Immature natural killer cell (primary cell): Measurements from ENCODE around the gene MT1M. TPM values are rescaled to one million over a fixed set of nuclear protein-coding genes. Genes with fewer than 3 reads are reported as not detected.
"Not testable (repeated sequence)": the region's sequence is repeated elsewhere in the genome, so short reads cannot be mapped to it uniquely, and the experiment has no call there.

Experiments used
- DNase-seq, 3 donors: peaks; one replicate each; pipeline ENCODE4 v3.0.0; 2022; ENCODE audit warnings: mixed read lengths in 1 of 3
- H3K27ac Mint-ChIP-seq, 6 donors: one replicate each; pipeline ENCODE4 v1.8.0; 2020; ENCODE audit warnings: mixed read lengths in 6 of 6, mild to moderate bottlenecking in 5 of 6, inconsistent platforms in 4 of 6, moderate library complexity in 3 of 6
- H3K27me3 Mint-ChIP-seq, 3 donors: one replicate each; pipeline ENCODE4 v1.8.0; 2020 to 2021; ENCODE audit warnings: low read depth in 3 of 3, mild to moderate bottlenecking in 3 of 3, mixed read lengths in 3 of 3, moderate library complexity in 3 of 3, inconsistent platforms in 1 of 3
- H3K36me3 Mint-ChIP-seq, 3 donors: one replicate each; pipeline ENCODE4 v1.8.0; 2020; ENCODE audit warnings: mixed read lengths in 3 of 3, inconsistent platforms in 2 of 3, mild to moderate bottlenecking in 2 of 3
- H3K4me1 Mint-ChIP-seq, 2 donors: one replicate each; pipeline ENCODE4 v1.8.0; 2020; ENCODE audit warnings: inconsistent platforms in 2 of 2, mild to moderate bottlenecking in 2 of 2, mixed read lengths in 2 of 2, moderate library complexity in 1 of 2
- H3K4me3 Mint-ChIP-seq, 5 donors: one replicate each; pipeline ENCODE4 v1.8.0; 2020; ENCODE audit warnings: mild to moderate bottlenecking in 5 of 5, mixed read lengths in 5 of 5, inconsistent platforms in 3 of 5, moderate library complexity in 3 of 5
- H3K9me3 Mint-ChIP-seq, 6 donors: one replicate each; pipeline ENCODE4 v1.8.0; 2020; ENCODE audit warnings: mild to moderate bottlenecking in 6 of 6, mixed read lengths in 6 of 6, inconsistent platforms in 4 of 6, moderate library complexity in 3 of 6
- polyA plus RNA-seq, 3 donors: library from polyadenylated mRNA; unstranded; fragments of 300-500 nt; fragmentation: Illumina TruSeq; gene quantifications; one replicate each; pipeline ENCODE4 v1.2.3, GENCODE V29; 2021

Gene MT1M
- polyA plus RNA-seq, 3 donors from 2014 or later: not detected

DNA sequence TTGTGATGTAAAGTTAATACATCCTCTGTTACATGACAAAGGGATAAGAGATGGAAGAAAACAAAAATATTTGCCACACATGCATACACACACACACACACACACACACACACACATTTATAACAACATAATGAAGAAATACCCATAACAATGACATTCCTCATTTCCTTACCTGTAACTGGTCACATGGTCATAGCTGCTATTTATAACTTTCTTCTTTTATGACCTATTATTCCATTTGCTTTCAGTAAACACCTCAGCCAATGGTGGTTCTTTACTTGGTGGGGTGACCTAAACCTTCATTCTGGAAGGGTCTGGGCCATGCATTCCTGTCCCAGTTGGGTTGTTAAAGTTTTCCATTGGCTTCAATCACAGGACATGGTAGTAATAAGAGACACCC lies 18.8 kb upstream of the MT1M start:
- Mint-ChIP-seq H3K36me3 (no peaks in the 10 kb centered on the region), H3K4me1 (peaks cover 40 to 41% of the 10 kb centered on the region in 2 donors), H3K27ac (peak overlapping the region in 1 of 6 donors; percentile 13), H3K27me3 (peaks cover 8 to 14% (median 13%) of the 10 kb centered on the region in 3 donors), H3K4me3 (no peak overlapping the region), H3K9me3 (no peaks in the 10 kb centered on the region)
- DNase-seq: no peak

DNA sequence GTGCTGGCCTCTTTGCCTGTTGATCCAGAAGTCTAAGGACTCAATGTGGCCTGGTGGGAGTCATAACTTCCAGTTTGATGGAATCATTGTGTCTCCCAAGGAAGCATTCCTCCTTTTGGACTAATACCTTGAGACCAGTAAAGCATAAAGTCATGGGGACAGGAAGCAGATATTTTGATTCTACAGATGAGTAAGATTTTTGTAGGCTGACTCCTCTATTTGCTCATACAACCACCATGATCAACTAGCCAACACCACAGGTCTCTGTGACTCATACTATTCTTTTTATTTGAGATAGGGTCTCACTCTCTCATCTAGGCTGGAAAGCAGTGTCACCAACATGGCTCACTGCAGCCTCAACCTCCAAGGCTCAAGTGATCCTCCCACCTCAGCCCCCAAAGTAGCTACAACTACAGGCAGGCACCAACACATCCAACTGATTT lies 17.9 kb upstream of the MT1M start:
- no peak for DNase-seq
- Mint-ChIP-seq H3K4me3 (no peak overlapping the region), H3K36me3 (no peaks in the 10 kb centered on the region), H3K27me3 (peaks cover 8 to 16% (median 9%) of the 10 kb centered on the region in 3 donors), H3K9me3 (no peaks in the 10 kb centered on the region), H3K27ac (no peak overlapping the region), H3K4me1 (peaks cover 31 to 33% of the 10 kb centered on the region in 2 donors)

GRCh38 chr16:56615353-56615752 lies 17.1 kb upstream of the MT1M start:
- Mint-ChIP-seq H3K27me3 (peaks cover 2 to 19% (median 8%) of the 10 kb centered on the region in 3 donors), H3K4me3 (no peak overlapping the region), H3K9me3 (no peaks in the 10 kb centered on the region), H3K36me3 (no peaks in the 10 kb centered on the region), H3K4me1 (peaks cover 23 to 25% of the 10 kb centered on the region in 2 donors), H3K27ac (no peak overlapping the region)
- no peak for DNase-seq

DNA sequence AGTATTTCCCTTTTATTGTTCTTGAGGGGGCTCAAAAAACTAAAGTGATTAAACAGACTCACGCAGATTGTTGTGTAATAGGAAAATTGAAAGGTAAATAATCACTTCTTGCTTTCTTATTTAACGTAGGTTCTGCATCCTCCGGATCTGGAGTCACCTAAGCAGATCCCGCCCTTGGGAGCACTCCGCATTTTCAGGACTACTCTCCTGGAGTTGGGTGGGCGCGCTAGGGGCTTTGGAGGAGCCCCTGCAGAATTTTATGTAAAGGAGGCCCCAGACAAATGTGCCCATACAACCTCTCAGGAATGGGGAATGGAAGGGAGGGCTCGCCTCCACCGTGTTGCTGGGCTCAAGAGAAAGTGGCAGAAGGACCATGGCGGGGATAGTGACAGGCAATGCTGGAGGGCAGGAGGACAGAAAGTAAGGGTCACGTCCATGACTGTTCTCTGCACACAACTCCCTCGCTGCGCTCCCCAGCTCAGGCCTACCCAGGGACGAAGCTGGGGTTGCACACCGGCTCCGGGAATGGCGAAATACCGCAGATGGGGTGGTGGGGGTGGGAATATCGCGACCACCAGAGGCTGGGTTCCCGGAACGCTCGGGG lies 15.7 kb upstream of the MT1M start:
- no peak for DNase-seq
- H3K27ac Mint-ChIP-seq: peak overlapping the region in 1 of 6 donors; percentile 34
- H3K4me1 Mint-ChIP-seq: peaks cover 10 to 11% of the 10 kb centered on the region in 2 donors
- no peaks in the 10 kb centered on the region for H3K9me3 Mint-ChIP-seq
- peak overlapping the region in 4 of 5 donors; percentile 28 to 69 (median 44) for H3K4me3 Mint-ChIP-seq
- peaks cover 0 to 19% (median 10%) of the 10 kb centered on the region in 3 donors for H3K27me3 Mint-ChIP-seq
- H3K36me3 Mint-ChIP-seq: no peaks in the 10 kb centered on the region

DNA sequence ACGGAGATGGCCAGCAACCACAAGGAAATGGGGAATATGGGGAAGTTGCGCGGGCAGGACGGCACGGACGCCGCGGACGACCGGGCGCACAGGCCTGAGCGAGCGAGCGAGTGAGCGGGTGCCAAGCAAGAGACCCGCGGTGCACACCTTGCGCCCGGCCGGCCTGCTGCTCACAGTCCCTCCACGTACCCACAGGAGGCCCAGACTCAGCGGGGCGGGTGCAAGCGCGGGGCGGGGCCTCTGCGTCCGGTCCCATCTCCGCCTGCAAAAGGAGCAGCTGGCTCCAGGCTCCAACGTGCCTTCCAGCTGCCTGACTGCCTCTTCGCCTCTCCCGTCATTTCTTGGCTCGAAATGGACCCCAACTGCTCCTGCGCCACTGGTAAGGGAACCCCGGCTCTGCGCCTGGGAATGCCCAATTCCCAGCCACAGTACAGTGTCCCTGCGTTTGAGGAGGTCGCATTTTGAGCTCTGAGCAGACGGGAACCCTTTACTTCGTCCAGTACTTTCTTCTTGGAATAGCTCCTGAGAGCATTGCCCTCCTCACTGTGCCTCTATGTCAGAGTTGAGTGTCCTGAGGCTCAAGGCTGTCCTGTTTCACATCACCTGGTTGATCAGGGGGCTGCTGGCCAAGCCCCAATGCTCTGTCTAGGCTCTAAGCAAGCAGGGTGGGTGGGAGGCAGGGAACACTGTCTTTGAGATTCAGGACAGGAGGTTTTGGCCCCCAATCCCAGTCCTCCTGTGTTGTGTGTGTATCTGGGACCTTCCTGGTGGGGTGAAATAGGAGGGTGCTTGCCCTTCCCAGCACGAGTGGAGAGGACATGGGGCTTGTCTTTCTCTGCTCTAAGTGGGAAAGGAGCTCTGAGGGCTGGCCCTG lies 15.0 kb upstream of the MT1M start:
- H3K9me3 Mint-ChIP-seq: no peaks in the 10 kb centered on the region
- H3K27ac Mint-ChIP-seq: no peak overlapping the region
- no peaks in the 10 kb centered on the region for H3K36me3 Mint-ChIP-seq
- H3K27me3 Mint-ChIP-seq: peaks cover 0 to 19% (median 10%) of the 10 kb centered on the region in 3 donors
- DNase-seq: peak in 1 of 3 donors; percentile 35
- peaks cover 10 to 11% of the 10 kb centered on the region in 2 donors for H3K4me1 Mint-ChIP-seq
- H3K4me3 Mint-ChIP-seq: peak overlapping the region; percentile 36 to 69 (median 47)

GRCh38 chr16:56618138-56618537 lies 14.3 kb upstream of the MT1M start:
- no peak for DNase-seq
- Mint-ChIP-seq H3K27me3 (peaks cover 0 to 21% (median 10%) of the 10 kb centered on the region in 3 donors), H3K27ac (no peak overlapping the region), H3K4me1 (peaks cover 10 to 11% of the 10 kb centered on the region in 2 donors), H3K4me3 (peak overlapping the region in 1 of 5 donors; percentile 3), H3K9me3 (no peaks in the 10 kb centered on the region), H3K36me3 (no peaks in the 10 kb centered on the region)

- Mint-ChIP-seq H3K4me1 (peaks cover 16 to 20% of the 10 kb centered on the region in 2 donors), H3K36me3 (no peaks in the 10 kb centered on the region), H3K4me3 (no peak overlapping the region), H3K27me3 (peaks cover 6 to 23% (median 18%) of the 10 kb centered on the region in 3 donors), H3K9me3 (peaks cover 0 to 2% (median 0%) of the 10 kb centered on the region in 6 donors), H3K27ac (no peak overlapping the region)
- DNase-seq: no peak
Observed at GRCh38 chr16:56620339-56620897, 12.0 kb upstream of the MT1M start.

DNA sequence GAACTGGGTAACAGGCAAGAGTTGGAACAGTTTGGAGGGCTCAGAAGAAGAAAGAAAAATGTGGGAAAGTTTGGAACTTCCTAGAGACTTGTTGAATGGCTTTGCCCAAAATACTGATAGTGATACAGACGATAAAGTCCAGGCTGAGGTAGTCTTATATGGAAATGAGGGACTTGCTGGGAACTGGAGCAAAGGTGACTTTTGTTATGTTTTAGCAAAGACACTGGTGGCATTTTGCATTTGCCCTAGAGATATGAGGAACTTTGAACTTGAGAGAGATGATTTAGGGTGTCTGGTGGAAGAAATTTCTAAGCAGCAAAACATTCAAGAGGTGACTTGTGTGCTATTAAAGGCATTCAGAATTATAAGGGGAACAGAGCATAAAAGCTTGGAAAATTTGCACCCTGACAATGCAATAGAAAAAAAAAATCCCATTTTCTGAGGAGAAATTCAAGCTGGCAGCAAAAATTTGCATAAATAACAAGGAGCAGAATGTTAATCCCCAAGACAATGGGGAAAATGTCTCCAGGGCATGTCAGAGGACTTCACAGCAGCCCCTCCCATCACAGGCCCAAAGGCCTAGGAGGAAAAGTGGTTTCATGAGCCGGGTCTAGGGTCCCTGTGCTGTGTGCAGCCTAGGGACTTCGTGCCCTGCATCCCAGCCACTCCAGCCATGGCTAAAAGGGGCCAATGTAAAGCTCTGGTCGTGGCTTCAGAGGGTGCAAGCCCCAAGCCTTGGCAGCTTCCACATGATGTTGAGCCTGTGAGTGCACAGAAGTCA lies 10.6 kb upstream of the MT1M start:
- not testable (repeated sequence) for DNase-seq, H3K27ac Mint-ChIP-seq, H3K4me3 Mint-ChIP-seq, H3K36me3 Mint-ChIP-seq, H3K9me3 Mint-ChIP-seq
- Mint-ChIP-seq H3K4me1 (peaks cover 15 to 20% of the 10 kb centered on the region in 2 donors), H3K27me3 (peaks cover 12 to 24% (median 18%) of the 10 kb centered on the region in 3 donors)

DNA sequence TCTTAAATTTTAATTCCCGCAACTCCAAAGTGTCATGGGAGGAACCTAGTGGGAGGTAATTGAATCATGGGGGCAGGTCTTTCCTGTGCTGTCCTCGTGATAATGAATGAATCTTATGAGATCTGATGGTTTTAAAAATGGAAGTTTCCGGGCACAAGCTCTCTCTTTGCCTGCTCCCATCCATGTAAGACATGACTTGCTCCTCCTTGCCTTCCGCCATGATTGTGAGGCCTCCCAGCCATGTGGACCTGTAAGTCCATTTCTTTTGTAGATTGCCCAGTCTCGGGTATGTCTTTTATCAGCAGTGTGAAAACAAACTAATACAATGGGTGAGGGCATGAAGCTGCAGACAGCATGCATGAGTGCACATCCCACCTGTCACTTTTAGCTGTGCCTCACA lies 9.3 kb upstream of the MT1M start:
- Mint-ChIP-seq H3K27me3 (peaks cover 12 to 18% (median 15%) of the 10 kb centered on the region in 3 donors), H3K4me1 (peaks cover 10 to 12% of the 10 kb centered on the region in 2 donors)
- not testable (repeated sequence) for H3K27ac Mint-ChIP-seq, H3K9me3 Mint-ChIP-seq, DNase-seq, H3K36me3 Mint-ChIP-seq, H3K4me3 Mint-ChIP-seq

- Mint-ChIP-seq H3K4me3 (no peak overlapping the region), H3K27me3 (peaks cover 12 to 17% (median 15%) of the 10 kb centered on the region in 3 donors), H3K36me3 (no peaks in the 10 kb centered on the region), H3K27ac (no peak overlapping the region), H3K9me3 (peaks cover 0 to 2% (median 0%) of the 10 kb centered on the region in 6 donors), H3K4me1 (peaks cover 10 to 12% of the 10 kb centered on the region in 2 donors)
- no peak for DNase-seq
Observed at GRCh38 chr16:56623637-56624036, 8.8 kb upstream of the MT1M start.

DNA sequence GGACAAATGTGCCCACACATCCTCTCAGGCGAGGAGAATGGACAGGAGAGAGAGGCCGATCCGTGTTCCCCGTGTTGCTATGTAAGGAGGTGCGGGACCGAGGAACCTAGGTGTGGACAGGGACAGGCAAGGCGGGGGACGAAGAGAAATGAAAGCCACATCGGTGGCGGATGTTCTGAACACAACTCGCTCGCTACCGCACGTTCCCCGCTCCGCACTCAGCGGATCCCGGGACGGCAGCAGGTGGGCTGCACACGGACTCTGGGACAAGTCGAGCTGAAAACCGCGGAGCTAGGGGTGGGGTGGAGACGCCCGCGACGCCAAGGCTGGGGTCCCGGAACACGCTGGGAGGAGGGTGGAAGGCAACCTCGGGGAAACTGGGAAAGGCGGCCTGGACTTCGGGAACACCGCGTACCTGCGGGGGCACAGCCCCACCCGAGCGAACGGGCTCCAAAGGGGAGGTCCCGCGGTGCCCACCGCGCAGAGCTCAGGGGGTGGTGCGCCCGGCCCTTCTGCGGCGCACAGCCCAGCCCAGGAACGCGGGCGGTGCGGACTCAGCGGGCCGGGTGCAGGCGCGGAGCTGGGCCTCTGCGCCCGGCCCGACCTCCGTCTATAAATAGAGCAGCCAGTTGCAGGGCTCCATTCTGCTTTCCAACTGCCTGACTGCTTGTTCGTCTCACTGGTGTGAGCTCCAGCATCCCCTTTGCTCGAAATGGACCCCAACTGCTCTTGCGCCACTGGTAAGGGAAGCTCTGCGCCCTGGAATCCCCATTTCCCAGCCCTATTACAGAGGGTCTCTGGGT lies 7.1 kb upstream of the MT1M start, which contains the start of gene MT1E:
TSS of gene MT1E (plus strand) at position 642 of the 803 bp plus-strand sequence. CDS start at position 713, 71 bp downstream.
- DNase-seq: peak in 2 of 3 donors; percentile 10 to 29
- peak within 1 kb of the TSS in 1 of 6 donors; percentile 77 for H3K27ac Mint-ChIP-seq
- H3K4me3 Mint-ChIP-seq: peak within 1 kb of the TSS; percentile 72 to 89 (median 83)
- peaks cover 10 to 12% of the 10 kb centered on the region in 2 donors for H3K4me1 Mint-ChIP-seq
- H3K27me3 Mint-ChIP-seq: peaks cover 10 to 17% (median 12%) of the 10 kb centered on the region in 3 donors
- peaks cover 0 to 2% (median 0%) of the 10 kb centered on the region in 6 donors for H3K9me3 Mint-ChIP-seq
- no peaks in the 10 kb centered on the region for H3K36me3 Mint-ChIP-seq

DNA sequence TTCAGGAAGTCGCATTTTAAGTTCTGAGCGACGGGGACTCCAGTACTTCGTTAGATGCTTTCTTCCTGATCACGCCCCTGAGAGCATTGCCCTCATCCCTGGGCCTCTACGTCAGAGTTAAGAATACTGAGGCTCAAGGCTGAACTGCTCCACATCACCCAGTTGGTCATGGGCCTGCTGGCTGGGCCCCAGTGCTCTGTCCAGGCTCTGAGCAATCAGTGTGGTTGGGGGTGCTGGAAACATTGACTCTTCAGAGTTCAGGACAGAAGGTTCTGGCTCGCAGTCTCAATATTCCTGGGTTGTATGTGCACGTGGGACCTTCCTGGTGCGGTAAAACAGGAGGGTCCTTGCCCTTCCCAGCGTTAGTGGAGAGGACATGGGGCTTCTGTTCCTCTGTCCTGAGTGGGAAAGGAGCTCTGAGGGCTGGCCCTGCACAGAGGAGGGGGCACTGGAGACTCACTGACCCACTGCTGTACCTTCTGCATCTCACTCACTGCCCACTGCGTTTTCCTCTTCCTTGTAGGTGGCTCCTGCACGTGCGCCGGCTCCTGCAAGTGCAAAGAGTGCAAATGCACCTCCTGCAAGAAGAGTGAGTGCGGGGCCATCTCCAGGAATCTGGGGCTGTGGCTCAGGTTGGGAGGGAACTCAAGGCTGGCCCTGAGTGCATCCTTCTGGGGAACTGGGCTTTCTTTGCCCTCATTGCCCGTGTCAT lies 6.4 kb upstream of the MT1M start:
- Mint-ChIP-seq H3K27me3 (peaks cover 10 to 16% (median 13%) of the 10 kb centered on the region in 3 donors), H3K36me3 (no peaks in the 10 kb centered on the region), H3K27ac (no peak overlapping the region), H3K4me3 (peak overlapping the region; percentile 44 to 77 (median 62)), H3K4me1 (peaks cover 10 to 12% of the 10 kb centered on the region in 2 donors), H3K9me3 (peaks cover 0 to 2% (median 0%) of the 10 kb centered on the region in 6 donors)
- DNase-seq: no peak
